ENCODE measurements around the gene GPR65.

GPR65 gene

DNA sequence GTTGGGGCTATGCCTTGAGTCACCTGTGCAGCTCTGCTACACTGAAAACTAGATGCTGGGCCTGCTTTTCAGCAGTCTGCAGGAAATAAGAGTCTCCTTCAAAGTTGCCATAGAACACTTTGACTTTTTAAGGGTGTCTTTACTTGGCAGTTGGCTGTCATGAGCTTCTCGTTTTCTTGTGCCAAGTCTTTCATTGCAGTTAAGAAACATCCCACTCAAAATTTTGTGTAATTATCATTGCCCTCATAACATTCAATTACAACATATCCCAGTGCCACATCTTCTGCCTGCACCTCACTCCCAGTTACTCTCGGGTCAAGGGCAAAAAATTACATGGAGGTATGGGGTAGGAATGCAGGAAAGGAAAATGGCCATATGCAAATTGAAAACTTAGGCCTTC, 29.1 kb downstream of the GPR65 start:
- H3K4me1 Mint-ChIP-seq = peaks cover 2 to 6% of the 10 kb centered on the region in 2 donors
- no peak for DNase-seq
- H3K4me3 Mint-ChIP-seq = no peak overlapping the region
- no peaks in the 10 kb centered on the region for H3K9me3 Mint-ChIP-seq
- no peak overlapping the region for H3K27ac Mint-ChIP-seq
- peaks cover 14 to 23% of the 10 kb centered on the region in 2 donors for H3K27me3 Mint-ChIP-seq
- no peak for ATAC-seq (replicated peaks)
- peaks cover 2 to 4% of the 10 kb centered on the region in 2 donors for H3K36me3 Mint-ChIP-seq

DNA sequence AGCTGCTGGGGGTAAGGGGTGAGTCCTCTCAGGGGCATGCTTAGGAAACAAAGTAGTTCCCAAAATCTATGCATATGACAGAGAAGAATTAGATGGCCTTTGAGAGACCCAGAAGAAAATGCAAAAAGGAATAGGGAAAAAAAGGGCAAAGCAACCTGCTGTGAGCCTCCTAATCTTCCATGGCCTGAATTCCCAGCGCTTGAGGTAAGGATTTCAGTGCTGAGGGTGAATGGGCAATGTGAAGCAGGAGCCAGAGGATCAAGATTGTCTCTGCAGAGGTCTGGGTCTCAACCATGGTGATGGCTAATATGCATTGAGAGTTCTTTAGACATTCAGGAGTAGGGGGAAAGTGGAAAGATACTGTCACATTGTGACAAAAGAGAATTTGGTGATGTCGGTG, 31.5 kb downstream of the GPR65 start:
- Mint-ChIP-seq H3K9me3 (no peaks in the 10 kb centered on the region), H3K4me3 (no peak overlapping the region), H3K27me3 (peaks cover 14 to 23% of the 10 kb centered on the region in 2 donors), H3K27ac (no peak overlapping the region), H3K4me1 (no peaks in the 10 kb centered on the region), H3K36me3 (peaks cover 2 to 4% of the 10 kb centered on the region in 2 donors)
- ATAC-seq (replicated peaks) (no peak), DNase-seq (no peak)

DNA sequence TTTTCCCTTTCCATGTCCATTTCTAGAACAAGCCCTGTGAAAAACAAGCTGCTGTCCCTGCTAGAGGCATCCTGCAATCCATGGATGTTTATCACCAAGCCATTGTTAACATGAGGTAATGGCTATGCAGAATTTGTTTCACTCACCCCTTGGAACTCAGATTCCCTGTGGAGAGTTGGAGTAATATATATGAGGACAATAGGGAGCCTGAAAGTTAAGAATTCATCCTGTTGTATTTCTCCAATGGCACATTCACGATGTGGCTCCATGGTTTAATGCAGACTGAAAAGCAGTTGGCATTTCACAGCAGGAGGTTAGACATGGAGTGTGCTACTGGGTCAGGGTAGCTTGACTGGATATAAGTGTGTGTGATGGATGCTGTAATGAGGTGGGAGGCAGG, 32.4 kb downstream of the GPR65 start:
- Mint-ChIP-seq H3K36me3 (peaks cover 2 to 4% of the 10 kb centered on the region in 2 donors), H3K4me1 (no peaks in the 10 kb centered on the region), H3K27me3 (peaks cover 14 to 23% of the 10 kb centered on the region in 2 donors), H3K4me3 (no peak overlapping the region), H3K27ac (no peak overlapping the region), H3K9me3 (no peaks in the 10 kb centered on the region)
- ATAC-seq (replicated peaks) (no peak), DNase-seq (no peak)

DNA sequence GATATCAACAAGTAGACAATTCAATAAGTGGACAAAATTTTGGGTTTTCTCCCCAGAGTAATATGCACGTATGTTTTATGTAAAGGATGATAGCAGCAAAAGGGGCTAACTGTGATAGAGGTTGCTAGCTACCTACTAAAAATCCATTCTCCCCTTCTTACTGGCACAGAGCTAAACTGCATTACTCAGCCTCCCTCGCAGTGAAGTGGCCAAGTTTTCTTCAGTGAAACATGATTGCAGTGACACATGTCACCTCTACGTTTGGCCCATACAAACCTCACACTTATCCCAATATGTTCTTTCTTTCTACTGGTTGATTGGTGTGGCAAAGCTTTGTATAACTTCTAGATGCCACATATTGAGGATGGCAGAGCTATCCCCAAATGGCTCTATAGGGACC, 34.3 kb downstream of the GPR65 start:
- H3K4me3 Mint-ChIP-seq = no peak overlapping the region
- H3K27me3 Mint-ChIP-seq = peaks cover 14 to 20% of the 10 kb centered on the region in 2 donors
- H3K9me3 Mint-ChIP-seq = no peaks in the 10 kb centered on the region
- ATAC-seq (replicated peaks) (no peak), DNase-seq (no peak)
- H3K27ac Mint-ChIP-seq = no peak overlapping the region
- H3K36me3 Mint-ChIP-seq = peaks cover 0 to 2% of the 10 kb centered on the region in 2 donors
- peaks cover 0 to 1% of the 10 kb centered on the region in 2 donors for H3K4me1 Mint-ChIP-seq

DNA sequence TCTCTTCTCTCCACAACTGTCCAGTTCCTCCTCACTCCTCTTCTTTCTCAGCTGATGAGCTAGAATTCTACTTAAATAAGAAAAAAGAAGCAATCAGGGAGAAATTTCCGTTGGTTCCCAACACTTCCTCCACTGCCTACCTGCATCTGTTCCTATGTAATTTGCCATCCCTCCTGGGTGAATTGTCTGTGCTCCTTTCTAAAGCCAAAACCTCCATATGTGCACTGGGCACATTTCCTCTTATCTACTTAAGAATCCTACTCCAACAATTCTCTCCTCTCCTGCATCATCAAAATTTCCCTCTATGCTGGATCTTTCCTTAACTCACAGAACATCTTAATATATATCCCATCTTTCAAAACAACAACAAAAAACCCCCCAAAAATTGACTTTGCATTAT, 35.2 kb downstream of the GPR65 start:
- DNase-seq (no peak), ATAC-seq (replicated peaks) (no peak)
- Mint-ChIP-seq H3K36me3 (no peaks in the 10 kb centered on the region), H3K27ac (no peak overlapping the region), H3K27me3 (peaks cover 11 to 18% of the 10 kb centered on the region in 2 donors), H3K4me1 (peaks cover 4% of the 10 kb centered on the region in 2 donors), H3K4me3 (no peak overlapping the region), H3K9me3 (no peaks in the 10 kb centered on the region)

DNA sequence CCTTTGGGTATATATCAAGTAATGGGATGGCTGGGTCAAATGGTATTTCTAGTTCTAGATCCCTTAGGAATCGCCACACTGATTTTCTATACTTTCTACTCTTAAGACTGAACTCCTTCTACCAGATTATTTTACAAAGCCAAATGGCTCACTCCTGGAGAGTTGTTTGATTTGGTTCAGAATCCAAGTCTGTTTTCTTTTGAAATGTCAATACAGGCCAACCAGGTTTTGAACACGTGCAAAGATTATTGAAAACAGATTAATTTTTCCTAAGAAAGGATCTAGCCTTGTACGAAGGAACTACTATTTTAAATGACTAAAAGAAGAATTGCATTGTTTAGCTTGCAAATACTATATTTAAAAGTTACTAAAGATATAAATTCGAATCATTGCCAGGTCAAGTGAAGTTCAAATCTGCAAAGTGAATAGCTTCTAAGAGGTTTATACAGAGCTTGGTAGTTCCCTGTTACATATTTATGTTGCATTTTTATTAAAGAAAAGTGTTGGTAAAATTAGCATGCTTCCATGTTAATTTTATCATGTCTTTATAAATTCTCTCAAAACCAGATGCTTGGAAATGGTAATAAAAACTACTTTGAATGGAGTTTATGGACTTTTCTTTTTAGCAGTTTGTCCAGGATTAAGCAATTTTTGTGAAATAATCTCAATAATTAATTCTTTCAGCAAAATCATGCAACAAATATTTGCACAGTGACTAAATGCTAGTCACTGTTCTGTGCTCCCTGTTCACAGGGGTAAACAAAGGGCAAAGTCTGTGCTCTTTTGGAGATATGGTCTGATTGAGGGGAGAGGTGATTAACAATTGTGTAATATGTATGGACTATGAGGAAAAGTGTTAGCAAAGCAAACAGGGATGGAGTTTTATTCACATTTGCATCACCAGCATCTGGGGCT, 38.9 kb downstream of the GPR65 start:
- Mint-ChIP-seq H3K36me3 (no peaks in the 10 kb centered on the region), H3K9me3 (no peaks in the 10 kb centered on the region), H3K4me1 (peaks cover 4 to 6% of the 10 kb centered on the region in 2 donors), H3K4me3 (no peak overlapping the region), H3K27ac (no peak overlapping the region), H3K27me3 (peaks cover 20 to 23% of the 10 kb centered on the region in 2 donors)
- ATAC-seq (replicated peaks) = no peak
- no peak for DNase-seq

DNA sequence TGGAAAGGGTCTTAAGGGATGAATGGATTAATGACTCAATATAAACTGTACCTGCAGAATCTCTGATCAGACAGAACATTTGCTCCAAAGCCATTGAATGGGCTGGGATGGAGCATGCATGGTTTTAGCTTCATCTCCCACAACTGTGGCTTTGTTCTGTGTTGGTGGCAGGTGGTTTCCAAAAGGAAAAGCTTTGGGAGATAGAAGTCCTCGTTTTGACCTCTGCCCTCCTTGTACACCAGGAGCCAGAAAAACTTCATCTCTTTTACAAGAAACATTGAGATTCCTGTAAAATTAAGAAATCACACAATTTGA, 39.5 kb downstream of the GPR65 start:
- H3K9me3 Mint-ChIP-seq = no peaks in the 10 kb centered on the region
- peaks cover 4 to 6% of the 10 kb centered on the region in 2 donors for H3K4me1 Mint-ChIP-seq
- H3K36me3 Mint-ChIP-seq = no peaks in the 10 kb centered on the region
- no peak for DNase-seq
- peaks cover 20 to 26% of the 10 kb centered on the region in 2 donors for H3K27me3 Mint-ChIP-seq
- no peak for ATAC-seq (replicated peaks)
- no peak overlapping the region for H3K4me3 Mint-ChIP-seq
- H3K27ac Mint-ChIP-seq = no peak overlapping the region

DNA sequence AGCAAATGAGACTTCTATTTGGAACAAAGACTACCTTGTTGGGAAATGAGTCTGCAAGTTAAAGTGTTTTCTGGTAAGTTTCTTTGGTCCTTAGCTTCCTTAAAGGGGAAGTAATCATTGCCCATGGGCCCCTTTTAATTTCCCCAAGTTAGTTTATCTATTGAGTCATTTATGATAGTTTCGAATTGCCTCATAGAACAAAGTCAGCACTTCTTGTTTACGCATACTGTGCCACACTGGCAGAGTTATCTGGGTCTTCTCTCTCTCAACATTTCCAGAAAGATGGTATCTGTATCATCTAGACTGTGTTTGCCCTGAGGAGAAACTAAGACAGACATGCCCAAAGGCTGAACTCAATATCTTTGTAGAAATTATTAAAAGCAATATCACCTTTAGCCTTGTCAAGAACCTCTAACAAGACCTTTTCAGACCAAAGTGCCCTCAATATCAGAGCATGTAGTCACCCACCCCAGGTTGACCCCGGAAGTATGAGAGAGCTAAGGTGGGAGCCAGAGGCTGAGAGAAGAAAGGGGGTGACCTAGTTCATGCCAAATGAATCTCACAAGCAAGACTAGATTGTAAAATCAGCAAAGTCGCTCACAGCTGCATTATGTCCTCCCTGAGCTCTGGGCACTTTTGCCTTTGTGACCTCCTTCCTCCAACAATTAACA, 40.0 kb downstream of the GPR65 start:
- Mint-ChIP-seq H3K27me3 (peaks cover 20 to 26% of the 10 kb centered on the region in 2 donors), H3K27ac (no peak overlapping the region), H3K9me3 (no peaks in the 10 kb centered on the region), H3K4me3 (no peak overlapping the region), H3K36me3 (no peaks in the 10 kb centered on the region), H3K4me1 (peaks cover 4 to 6% of the 10 kb centered on the region in 2 donors)
- ATAC-seq (replicated peaks) (peak; percentile 92 to 97), DNase-seq (no peak)

DNA sequence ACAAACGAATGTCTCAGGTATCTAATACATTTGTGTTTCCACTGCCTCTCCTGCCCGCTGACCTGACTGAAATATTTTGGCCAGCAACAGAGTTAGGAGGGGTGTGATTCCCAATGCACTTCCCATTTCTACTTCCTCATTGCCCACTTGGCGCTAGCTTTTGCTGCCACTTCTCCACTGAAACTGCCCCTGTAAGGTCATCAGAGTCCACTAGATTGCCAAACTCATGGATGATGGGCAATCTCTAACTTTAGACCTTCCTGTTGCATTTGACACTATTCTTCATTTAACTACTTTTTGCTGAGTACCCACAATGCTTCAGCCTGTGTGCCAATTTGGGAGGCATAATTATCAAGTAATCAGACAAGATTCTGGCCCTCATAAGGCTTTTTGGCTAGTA, 40.8 kb downstream of the GPR65 start:
- no peak for DNase-seq
- Mint-ChIP-seq H3K4me1 (peaks cover 4 to 6% of the 10 kb centered on the region in 2 donors), H3K27me3 (peaks cover 20 to 26% of the 10 kb centered on the region in 2 donors), H3K9me3 (no peaks in the 10 kb centered on the region), H3K27ac (no peak overlapping the region), H3K4me3 (no peak overlapping the region), H3K36me3 (no peaks in the 10 kb centered on the region)
- ATAC-seq (replicated peaks) = no peak

DNA sequence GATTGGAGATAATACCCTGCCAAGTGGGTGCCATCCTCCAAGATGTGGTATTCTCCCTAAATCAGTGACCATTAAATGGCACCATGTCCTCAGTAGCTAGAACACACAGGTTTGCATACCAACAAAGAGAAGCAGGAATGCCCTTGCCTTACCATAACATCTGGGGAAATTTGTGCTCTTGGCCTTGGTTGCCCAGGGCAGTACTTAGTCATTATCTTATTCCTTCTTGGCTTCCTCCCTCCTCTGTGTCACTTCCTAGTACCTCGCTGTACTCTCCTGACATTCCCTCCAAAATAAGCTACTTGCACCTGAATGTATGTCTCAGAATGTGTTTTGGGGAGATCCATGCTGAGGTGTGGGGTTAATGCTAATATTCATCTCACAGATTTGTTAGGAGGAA, 43.4 kb downstream of the GPR65 start:
- peaks cover 3 to 4% of the 10 kb centered on the region in 2 donors for H3K9me3 Mint-ChIP-seq
- H3K27me3 Mint-ChIP-seq = peaks cover 27 to 36% of the 10 kb centered on the region in 2 donors
- H3K4me1 Mint-ChIP-seq = peaks cover 4 to 6% of the 10 kb centered on the region in 2 donors
- H3K27ac Mint-ChIP-seq = no peak overlapping the region
- peaks cover 0 to 4% of the 10 kb centered on the region in 2 donors for H3K36me3 Mint-ChIP-seq
- ATAC-seq (replicated peaks) = no peak
- no peak overlapping the region for H3K4me3 Mint-ChIP-seq
- no peak for DNase-seq

DNA sequence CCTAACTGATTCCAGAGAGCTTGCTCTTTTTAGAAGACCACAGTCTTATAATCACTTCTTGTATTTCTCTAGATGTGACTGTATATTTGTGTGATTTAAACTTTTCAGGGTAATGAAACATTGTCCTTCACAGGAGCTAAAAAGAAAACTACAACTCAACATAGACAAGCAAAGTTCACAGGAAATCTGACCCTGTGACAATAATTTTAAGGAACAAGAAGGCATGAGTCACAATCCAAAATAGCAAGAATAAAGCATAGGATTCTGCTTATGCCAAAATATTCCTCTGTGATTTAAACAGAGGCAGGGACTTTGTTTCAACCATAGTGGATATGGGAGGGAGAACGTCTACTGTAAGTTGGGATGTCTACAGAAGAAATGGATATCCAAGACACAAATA, 44.3 kb downstream of the GPR65 start:
- ATAC-seq (replicated peaks) (no peak), DNase-seq (no peak)
- peaks cover 4 to 7% of the 10 kb centered on the region in 2 donors for H3K9me3 Mint-ChIP-seq
- no peak overlapping the region for H3K4me3 Mint-ChIP-seq
- H3K4me1 Mint-ChIP-seq = peaks cover 4% of the 10 kb centered on the region in 2 donors
- peaks cover 0 to 4% of the 10 kb centered on the region in 2 donors for H3K36me3 Mint-ChIP-seq
- H3K27ac Mint-ChIP-seq = no peak overlapping the region
- H3K27me3 Mint-ChIP-seq = peaks cover 27 to 42% of the 10 kb centered on the region in 2 donors

DNA sequence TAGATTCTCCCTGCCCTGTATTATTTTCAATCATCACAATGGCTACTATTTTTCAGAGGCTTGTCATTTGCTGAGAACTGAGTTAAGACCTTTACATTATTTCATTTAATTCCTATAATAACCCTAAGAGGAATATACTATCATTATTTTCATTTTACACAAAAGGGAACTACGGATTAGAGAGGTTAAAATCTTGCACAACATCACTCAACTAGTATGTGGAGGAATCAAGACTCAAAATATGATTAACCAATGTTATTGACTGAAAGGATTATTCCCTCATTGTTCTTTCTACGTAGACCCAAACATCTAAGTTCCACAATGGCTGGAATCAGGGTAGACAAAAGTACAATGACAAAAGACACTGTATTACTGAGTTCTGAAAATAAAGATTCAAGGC, 45.0 kb downstream of the GPR65 start:
- peaks cover 4 to 7% of the 10 kb centered on the region in 2 donors for H3K9me3 Mint-ChIP-seq
- no peak for DNase-seq
- H3K27ac Mint-ChIP-seq = no peak overlapping the region
- H3K4me1 Mint-ChIP-seq = peaks cover 2 to 3% of the 10 kb centered on the region in 2 donors
- no peak for ATAC-seq (replicated peaks)
- peaks cover 27 to 48% of the 10 kb centered on the region in 2 donors for H3K27me3 Mint-ChIP-seq
- H3K4me3 Mint-ChIP-seq = no peak overlapping the region
- peaks cover 0 to 4% of the 10 kb centered on the region in 2 donors for H3K36me3 Mint-ChIP-seq

DNA sequence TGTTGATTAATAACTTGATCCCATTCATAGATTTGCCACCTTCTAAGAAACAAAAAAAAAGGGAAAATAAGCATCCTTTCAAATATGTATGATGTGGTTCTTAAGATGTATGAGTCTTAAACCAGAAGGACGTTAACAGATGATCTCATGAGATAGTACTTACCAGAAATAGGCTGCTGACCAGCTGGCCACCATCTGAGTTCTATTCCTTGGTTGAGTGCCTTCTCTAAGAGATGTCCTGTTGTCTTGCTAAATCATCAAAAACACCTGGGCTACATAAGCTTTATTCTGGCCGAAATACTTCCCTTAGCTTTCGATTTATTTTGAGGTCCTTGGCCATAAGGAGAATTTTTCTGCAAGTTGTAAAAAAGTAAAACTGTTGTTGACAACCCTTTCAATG, 55.6 kb downstream of the GPR65 start:
- ATAC-seq (replicated peaks) (no peak), DNase-seq (no peak)
- Mint-ChIP-seq H3K9me3 (peaks cover 4 to 7% of the 10 kb centered on the region in 2 donors), H3K27ac (no peak overlapping the region), H3K36me3 (peaks cover 0 to 4% of the 10 kb centered on the region in 2 donors), H3K4me3 (no peak overlapping the region), H3K4me1 (no peaks in the 10 kb centered on the region), H3K27me3 (peaks cover 19 to 25% of the 10 kb centered on the region in 2 donors)

DNA sequence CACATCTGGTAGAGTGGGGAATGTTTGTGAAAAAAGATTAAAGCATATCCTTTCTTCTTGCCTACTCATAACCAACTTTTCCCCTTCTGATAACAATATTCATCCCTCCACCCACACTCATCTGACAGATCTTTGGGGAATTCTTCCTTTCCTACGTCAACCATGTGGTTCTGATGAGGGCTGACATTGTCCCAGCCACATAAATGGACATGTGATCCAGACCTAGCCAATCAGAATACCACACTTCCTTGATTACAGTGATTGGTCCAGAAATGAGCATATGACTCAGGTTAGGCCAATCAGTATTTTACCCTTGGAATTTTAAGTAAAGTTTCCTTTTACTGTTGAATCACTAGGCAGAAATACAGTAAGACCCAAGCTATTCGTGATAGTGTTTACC, 58.9 kb downstream of the GPR65 start:
- Mint-ChIP-seq H3K4me1 (no peaks in the 10 kb centered on the region), H3K27me3 (peaks cover 7 to 9% of the 10 kb centered on the region in 2 donors), H3K27ac (no peak overlapping the region), H3K36me3 (peaks cover 0 to 4% of the 10 kb centered on the region in 2 donors), H3K9me3 (peaks cover 4 to 5% of the 10 kb centered on the region in 2 donors), H3K4me3 (no peak overlapping the region)
- DNase-seq = no peak
- ATAC-seq (replicated peaks) = no peak
